Measurements from ENCODE around the gene GABBR2.

DNA sequence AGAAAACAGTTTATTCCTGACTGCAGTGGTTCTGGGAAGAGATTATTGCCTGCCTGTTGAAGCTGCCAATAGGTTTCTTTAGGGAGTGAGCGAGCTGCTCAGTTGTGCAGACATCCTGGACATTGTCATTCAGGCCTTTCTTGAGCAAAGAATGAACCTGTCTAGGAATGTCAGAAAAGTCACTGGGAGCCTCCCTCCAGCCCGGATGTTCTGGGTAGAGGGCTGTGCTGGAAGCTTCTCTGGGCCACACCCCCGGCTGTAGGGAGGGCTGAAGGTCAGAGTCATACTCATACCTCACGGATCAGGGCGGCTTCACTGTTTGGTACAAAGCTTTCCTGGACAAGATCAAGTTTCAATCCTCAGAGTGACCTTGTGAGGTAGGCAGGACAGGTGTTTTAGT lies 419.9 kb downstream of the GABBR2 start:
- TF ChIP-seq YY1 (IDR thresholded peaks at IDR 0.05; ENCODE audit: low read depth) (no peak), GABPA (IDR thresholded peaks at IDR 0.05; ENCODE audit: low read depth) (no peak), EP300 (IDR thresholded peaks at IDR 0.05; ENCODE audit: borderline replicate concordance in 1 of 2, low read depth in 1 of 2, low read length in 1 of 2) (no peak), POLR2AphosphoS5 (IDR thresholded peaks at IDR 0.05; ENCODE audit: low read depth, low read length) (no peak), MXI1 (IDR thresholded peaks at IDR 0.05; ENCODE audit: low read depth, low read length) (no peak), EZH2phosphoT487 (IDR thresholded peaks at IDR 0.05; ENCODE audit: borderline replicate concordance, low read depth) (no peak), FOXM1 (IDR thresholded peaks at IDR 0.05; ENCODE audit: low read depth) (no peak), TAF1 (IDR thresholded peaks at IDR 0.05; ENCODE audit: borderline replicate concordance, low read depth, low read length) (no peak), NRF1 (IDR thresholded peaks at IDR 0.05; ENCODE audit: low read depth, low read length) (no peak)
- TF ChIP-seq, protein P1, sequence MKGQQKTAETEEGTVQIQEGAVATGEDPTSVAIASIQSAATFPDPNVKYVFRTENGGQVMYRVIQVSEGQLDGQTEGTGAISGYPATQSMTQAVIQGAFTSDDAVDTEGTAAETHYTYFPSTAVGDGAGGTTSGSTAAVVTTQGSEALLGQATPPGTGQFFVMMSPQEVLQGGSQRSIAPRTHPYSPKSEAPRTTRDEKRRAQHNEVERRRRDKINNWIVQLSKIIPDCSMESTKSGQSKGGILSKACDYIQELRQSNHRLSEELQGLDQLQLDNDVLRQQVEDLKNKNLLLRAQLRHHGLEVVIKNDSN (IDR thresholded peaks at IDR 0.05; ENCODE audit: borderline replicate concordance, low read depth), result no peak
- TF ChIP-seq, protein P2, sequence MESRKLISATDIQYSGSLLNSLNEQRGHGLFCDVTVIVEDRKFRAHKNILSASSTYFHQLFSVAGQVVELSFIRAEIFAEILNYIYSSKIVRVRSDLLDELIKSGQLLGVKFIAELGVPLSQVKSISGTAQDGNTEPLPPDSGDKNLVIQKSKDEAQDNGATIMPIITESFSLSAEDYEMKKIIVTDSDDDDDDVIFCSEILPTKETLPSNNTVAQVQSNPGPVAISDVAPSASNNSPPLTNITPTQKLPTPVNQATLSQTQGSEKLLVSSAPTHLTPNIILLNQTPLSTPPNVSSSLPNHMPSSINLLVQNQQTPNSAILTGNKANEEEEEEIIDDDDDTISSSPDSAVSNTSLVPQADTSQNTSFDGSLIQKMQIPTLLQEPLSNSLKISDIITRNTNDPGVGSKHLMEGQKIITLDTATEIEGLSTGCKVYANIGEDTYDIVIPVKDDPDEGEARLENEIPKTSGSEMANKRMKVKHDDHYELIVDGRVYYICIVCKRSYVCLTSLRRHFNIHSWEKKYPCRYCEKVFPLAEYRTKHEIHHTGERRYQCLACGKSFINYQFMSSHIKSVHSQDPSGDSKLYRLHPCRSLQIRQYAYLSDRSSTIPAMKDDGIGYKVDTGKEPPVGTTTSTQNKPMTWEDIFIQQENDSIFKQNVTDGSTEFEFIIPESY (IDR thresholded peaks at IDR 0.05; ENCODE audit: borderline replicate concordance, low read depth), result no peak
- TF ChIP-seq, protein P3, sequence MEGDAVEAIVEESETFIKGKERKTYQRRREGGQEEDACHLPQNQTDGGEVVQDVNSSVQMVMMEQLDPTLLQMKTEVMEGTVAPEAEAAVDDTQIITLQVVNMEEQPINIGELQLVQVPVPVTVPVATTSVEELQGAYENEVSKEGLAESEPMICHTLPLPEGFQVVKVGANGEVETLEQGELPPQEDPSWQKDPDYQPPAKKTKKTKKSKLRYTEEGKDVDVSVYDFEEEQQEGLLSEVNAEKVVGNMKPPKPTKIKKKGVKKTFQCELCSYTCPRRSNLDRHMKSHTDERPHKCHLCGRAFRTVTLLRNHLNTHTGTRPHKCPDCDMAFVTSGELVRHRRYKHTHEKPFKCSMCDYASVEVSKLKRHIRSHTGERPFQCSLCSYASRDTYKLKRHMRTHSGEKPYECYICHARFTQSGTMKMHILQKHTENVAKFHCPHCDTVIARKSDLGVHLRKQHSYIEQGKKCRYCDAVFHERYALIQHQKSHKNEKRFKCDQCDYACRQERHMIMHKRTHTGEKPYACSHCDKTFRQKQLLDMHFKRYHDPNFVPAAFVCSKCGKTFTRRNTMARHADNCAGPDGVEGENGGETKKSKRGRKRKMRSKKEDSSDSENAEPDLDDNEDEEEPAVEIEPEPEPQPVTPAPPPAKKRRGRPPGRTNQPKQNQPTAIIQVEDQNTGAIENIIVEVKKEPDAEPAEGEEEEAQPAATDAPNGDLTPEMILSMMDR (IDR thresholded peaks at IDR 0.05), result no peak
- TF ChIP-seq, protein P4, sequence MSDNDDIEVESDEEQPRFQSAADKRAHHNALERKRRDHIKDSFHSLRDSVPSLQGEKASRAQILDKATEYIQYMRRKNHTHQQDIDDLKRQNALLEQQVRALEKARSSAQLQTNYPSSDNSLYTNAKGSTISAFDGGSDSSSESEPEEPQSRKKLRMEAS (IDR thresholded peaks at IDR 0.05; ENCODE audit: low read depth), result no peak
